ENCODE measurements around the gene KLK4. TPM values are rescaled to one million over a fixed set of nuclear protein-coding genes. Genes with fewer than 3 reads are reported as not detected.

The KLK4 gene
- total and polyA plus RNA-seq, 10 donors, result 0.19 to 0.26 (median 0.20) TPM; not detected in 7

GRCh38 chr19:50875795-50876422 lies 35.3 kb downstream of the KLK4 start:
- DNase-seq, result no peak
- H3K36me3 ChIP-seq, result no peaks in the 10 kb centered on the region
- H3K9me3 ChIP-seq, result no peaks in the 10 kb centered on the region
- intact Hi-C loops (cut with DNase I; ENCODE audit: low total_unique reads), result no loop called here
- H3K4me1 ChIP-seq, result peaks cover 0 to 12% (median 0%) of the 10 kb centered on the region in 6 donors
- WGBS, 5 donors, result 34 to 49% (median 41%) methylated on average over 9 of the region's 9 CpGs
- no peak for TF ChIP-seq POLR2A (IDR thresholded peaks at IDR 0.05)
- TF ChIP-seq CTCF (IDR thresholded peaks at IDR 0.05 in 8 of 11, conservative IDR thresholded peaks at IDR 0.05 in 3 of 11), result no peak
- no peak for TF ChIP-seq POLR2AphosphoS5 (IDR thresholded peaks at IDR 0.05)
- H3K4me3 ChIP-seq, result no peak overlapping the region
- H3K27ac ChIP-seq, result peak overlapping the region in 1 of 8 donors; percentile 23
- H3K27me3 ChIP-seq (replicated peaks in 1 of 7), result peaks cover 0 to 93% (median 0%) of the 10 kb centered on the region in 7 donors

- H3K36me3 ChIP-seq, result no peaks in the 10 kb centered on the region
- TF ChIP-seq CTCF (IDR thresholded peaks at IDR 0.05 in 8 of 11, conservative IDR thresholded peaks at IDR 0.05 in 3 of 11) (no peak), POLR2A (IDR thresholded peaks at IDR 0.05) (no peak), POLR2AphosphoS5 (IDR thresholded peaks at IDR 0.05) (no peak)
- no peaks in the 10 kb centered on the region for H3K9me3 ChIP-seq
- no peak overlapping the region for H3K4me3 ChIP-seq
- 66 to 78% (median 72%) methylated on average over 5 of the region's 5 CpGs for WGBS, 5 donors
- H3K4me1 ChIP-seq, result peaks cover 0 to 12% (median 0%) of the 10 kb centered on the region in 6 donors
- H3K27me3 ChIP-seq (replicated peaks in 1 of 7), result peaks cover 0 to 97% (median 0%) of the 10 kb centered on the region in 7 donors
- intact Hi-C loops (cut with DNase I; ENCODE audit: low total_unique reads), result no loop called here
- DNase-seq, result no peak
- no peak overlapping the region for H3K27ac ChIP-seq
These were observed 37.0 kb downstream of the KLK4 start for GRCh38 chr19:50874211-50874610.

- Histone ChIP-seq H3K4me1 (peaks cover 0 to 12% (median 0%) of the 10 kb centered on the region in 6 donors), H3K36me3 (no peaks in the 10 kb centered on the region), H3K27ac (no peak within 1 kb of the TSS), H3K27me3 (replicated peaks in 1 of 7) (peaks cover 0 to 97% (median 0%) of the 10 kb centered on the region in 7 donors), H3K9me3 (no peaks in the 10 kb centered on the region), H3K4me3 (no peak within 1 kb of the TSS)
- intact Hi-C loops (cut with DNase I; ENCODE audit: low total_unique reads), result no loop called here
- no peak for DNase-seq
- TF ChIP-seq POLR2AphosphoS5 (IDR thresholded peaks at IDR 0.05) (no peak), CTCF (IDR thresholded peaks at IDR 0.05 in 8 of 11, conservative IDR thresholded peaks at IDR 0.05 in 3 of 11) (no peak), POLR2A (IDR thresholded peaks at IDR 0.05) (no peak)
- 71 to 80% (median 79%) methylated on average over 2 to 3 of the region's 3 CpGs for WGBS, 5 donors
These were observed 38.1 kb downstream of the KLK4 start, which contains the start of gene KLK2 for GRCh38 chr19:50873056-50873455. KLK2 (plus strand) TSS chr19:50873439; CDS start chr19:50873474, 35 bp downstream.

GRCh38 chr19:50870417-50871089 lies 40.6 kb downstream of the KLK4 start:
- DNase-seq, result no peak
- no peak for TF ChIP-seq CTCF (IDR thresholded peaks at IDR 0.05 in 8 of 11, conservative IDR thresholded peaks at IDR 0.05 in 3 of 11)
- no peak for TF ChIP-seq POLR2AphosphoS5 (IDR thresholded peaks at IDR 0.05)
- TF ChIP-seq POLR2A (IDR thresholded peaks at IDR 0.05), result no peak
- no peaks in the 10 kb centered on the region for H3K4me1 ChIP-seq
- peaks cover 0 to 89% (median 0%) of the 10 kb centered on the region in 7 donors for H3K27me3 ChIP-seq (replicated peaks in 1 of 7)
- intact Hi-C loops (cut with DNase I; ENCODE audit: low total_unique reads), result no loop called here
- no peak overlapping the region for H3K27ac ChIP-seq
- H3K4me3 ChIP-seq, result no peak overlapping the region
- H3K9me3 ChIP-seq, result no peaks in the 10 kb centered on the region
- WGBS, 5 donors, result 55 to 73% (median 65%) methylated on average over 22 to 26 of the region's 26 CpGs
- H3K36me3 ChIP-seq, result no peaks in the 10 kb centered on the region

Data from spleen (tissue), 11 donors.